ENCODE results near the gene LYZL1. TPM values are rescaled to one million over a fixed set of nuclear protein-coding genes. Genes with fewer than 3 reads are reported as not detected.
"Not testable (repeated sequence)": the region's sequence is repeated elsewhere in the genome, so short reads cannot be mapped to it uniquely, and the experiment has no call there.

LYZL1 gene
- total RNA-seq, 5 donors from 2014 or later (not counting 1 experiment from before 2014, with no cell fraction given) = not detected

GRCh38 chr10:29316308-29317026, 27.6 kb downstream of the LYZL1 start:
- H3K9me3 ChIP-seq = no peaks in the 10 kb centered on the region
- no peak overlapping the region for H3K4me3 Mint-ChIP-seq
- no peak for ATAC-seq (replicated peaks in 1 of 4)
- H3K27me3 Mint-ChIP-seq = peaks cover 14 to 34% of the 10 kb centered on the region in 2 donors
- CTCF ChIA-PET = interaction anchor here in 1 of 2 donors (0.6 kb wide), 1 partner anchor 653 kb away, joined by 3 read pairs; no protein-coding TSS in a partner anchor
- H3K4me1 ChIP-seq (ENCODE audit: control insufficient read depth in 1 of 2, extremely low read depth in 1 of 2, insufficient read depth in 2 of 2, low read length in 2 of 2) = no peaks in the 10 kb centered on the region
- POLR2A ChIA-PET = interaction anchor here in 1 of 2 donors (0.6 kb wide), 1 partner anchor 192 kb away, joined by 17 read pairs; no protein-coding TSS in a partner anchor
- no peak overlapping the region for H3K4me3 ChIP-seq (ENCODE audit: control insufficient read depth in 1 of 2, extremely low read depth in 1 of 2, low read length in 1 of 2)
- peaks cover 8 to 14% (median 10%) of the 10 kb centered on the region in 3 donors for H3K4me1 Mint-ChIP-seq
- no peaks in the 10 kb centered on the region for H3K36me3 Mint-ChIP-seq
- H3K27ac Mint-ChIP-seq = no peak overlapping the region
- no peak overlapping the region for H3K27ac ChIP-seq (ENCODE audit: low read length)
- no peaks in the 10 kb centered on the region for H3K9me3 Mint-ChIP-seq
- H3K27me3 ChIP-seq (replicated peaks in 1 of 2; ENCODE audit: control insufficient read depth in 2 of 2, extremely low read depth in 1 of 2, insufficient read depth in 2 of 2, low read length in 1 of 2) = peaks cover 0 to 27% of the 10 kb centered on the region in 2 experiments
- no peak for DNase-seq
- WGBS (ENCODE audit: insufficient coverage) = 84% methylated on average over 4 of the region's 8 CpGs
- no peaks in the 10 kb centered on the region for H3K36me3 ChIP-seq (ENCODE audit: control insufficient read depth in 2 of 2, extremely low read depth in 1 of 2, insufficient read depth in 1 of 2, low read length in 1 of 2)

- no peak for DNase-seq
- ChIA-PET POLR2A (no interaction called here), CTCF (interaction anchor here in 1 of 2 donors (0.6 kb wide), 1 partner anchor 653 kb away, joined by 3 read pairs; no protein-coding TSS in a partner anchor)
- peaks cover 0 to 27% of the 10 kb centered on the region in 2 experiments for H3K27me3 ChIP-seq (replicated peaks in 1 of 2; ENCODE audit: control insufficient read depth in 2 of 2, extremely low read depth in 1 of 2, insufficient read depth in 2 of 2, low read length in 1 of 2)
- peaks cover 18 to 37% of the 10 kb centered on the region in 2 donors for H3K27me3 Mint-ChIP-seq
- H3K9me3 Mint-ChIP-seq = no peaks in the 10 kb centered on the region
- H3K4me3 Mint-ChIP-seq = no peak overlapping the region
- no peak overlapping the region for H3K27ac ChIP-seq (ENCODE audit: low read length)
- H3K36me3 Mint-ChIP-seq = no peaks in the 10 kb centered on the region
- no peaks in the 10 kb centered on the region for H3K9me3 ChIP-seq
- no peaks in the 10 kb centered on the region for H3K36me3 ChIP-seq (ENCODE audit: control insufficient read depth in 2 of 2, extremely low read depth in 1 of 2, insufficient read depth in 1 of 2, low read length in 1 of 2)
- ATAC-seq (replicated peaks in 1 of 4) = no peak
- no CpG with 5 or more reads among the region's 2 CpGs for WGBS (ENCODE audit: insufficient coverage)
- H3K4me1 ChIP-seq (ENCODE audit: control insufficient read depth in 1 of 2, extremely low read depth in 1 of 2, insufficient read depth in 2 of 2, low read length in 2 of 2) = no peaks in the 10 kb centered on the region
- no peak overlapping the region for H3K4me3 ChIP-seq (ENCODE audit: control insufficient read depth in 1 of 2, extremely low read depth in 1 of 2, low read length in 1 of 2)
- H3K27ac Mint-ChIP-seq = no peak overlapping the region
- H3K4me1 Mint-ChIP-seq = peaks cover 8 to 14% (median 10%) of the 10 kb centered on the region in 3 donors
Observed at GRCh38 chr10:29317027-29317420, 28.2 kb downstream of the LYZL1 start.

- H3K9me3 Mint-ChIP-seq = no peaks in the 10 kb centered on the region
- no peak overlapping the region for H3K27ac ChIP-seq (ENCODE audit: low read length)
- no peak for ATAC-seq (replicated peaks in 1 of 4)
- 60% methylated on average over 1 of the region's 5 CpGs for WGBS (ENCODE audit: insufficient coverage)
- ChIA-PET POLR2A (no interaction called here), CTCF (interaction anchor here in 1 of 2 donors (0.6 kb wide), 1 partner anchor 654 kb away, joined by 3 read pairs; no protein-coding TSS in a partner anchor)
- no peak overlapping the region for H3K27ac Mint-ChIP-seq
- H3K36me3 Mint-ChIP-seq = no peaks in the 10 kb centered on the region
- no peak overlapping the region for H3K4me3 ChIP-seq (ENCODE audit: control insufficient read depth in 1 of 2, extremely low read depth in 1 of 2, low read length in 1 of 2)
- no peak overlapping the region for H3K4me3 Mint-ChIP-seq
- H3K4me1 ChIP-seq (ENCODE audit: control insufficient read depth in 1 of 2, extremely low read depth in 1 of 2, insufficient read depth in 2 of 2, low read length in 2 of 2) = no peaks in the 10 kb centered on the region
- no peak for DNase-seq
- peaks cover 0 to 26% of the 10 kb centered on the region in 2 experiments for H3K27me3 ChIP-seq (replicated peaks in 1 of 2; ENCODE audit: control insufficient read depth in 2 of 2, extremely low read depth in 1 of 2, insufficient read depth in 2 of 2, low read length in 1 of 2)
- no peaks in the 10 kb centered on the region for H3K36me3 ChIP-seq (ENCODE audit: control insufficient read depth in 2 of 2, extremely low read depth in 1 of 2, insufficient read depth in 1 of 2, low read length in 1 of 2)
- no peaks in the 10 kb centered on the region for H3K9me3 ChIP-seq
- peaks cover 18 to 37% of the 10 kb centered on the region in 2 donors for H3K27me3 Mint-ChIP-seq
- H3K4me1 Mint-ChIP-seq = peaks cover 8 to 14% (median 10%) of the 10 kb centered on the region in 3 donors
Observed at GRCh38 chr10:29317423-29318021, 28.7 kb downstream of the LYZL1 start.

GRCh38 chr10:29318141-29319071, 29.5 kb downstream of the LYZL1 start:
- H3K27me3 Mint-ChIP-seq = peaks cover 18 to 39% of the 10 kb centered on the region in 2 donors
- peaks cover 8 to 14% (median 10%) of the 10 kb centered on the region in 3 donors for H3K4me1 Mint-ChIP-seq
- H3K4me1 ChIP-seq (ENCODE audit: control insufficient read depth in 1 of 2, extremely low read depth in 1 of 2, insufficient read depth in 2 of 2, low read length in 2 of 2); H3K36me3 ChIP-seq (ENCODE audit: control insufficient read depth in 2 of 2, extremely low read depth in 1 of 2, insufficient read depth in 1 of 2, low read length in 1 of 2); POLR2A ChIA-PET; DNase-seq; H3K27ac ChIP-seq (ENCODE audit: low read length); H3K4me3 ChIP-seq (ENCODE audit: control insufficient read depth in 1 of 2, extremely low read depth in 1 of 2, low read length in 1 of 2); CTCF ChIA-PET; H3K9me3 ChIP-seq; H3K9me3 Mint-ChIP-seq; H3K27ac Mint-ChIP-seq; H3K36me3 Mint-ChIP-seq: not testable (repeated sequence)
- peak in 3 of 4 experiments; percentile 20 to 45 (median 35) for ATAC-seq (replicated peaks in 1 of 4)
- H3K27me3 ChIP-seq (replicated peaks in 1 of 2; ENCODE audit: control insufficient read depth in 2 of 2, extremely low read depth in 1 of 2, insufficient read depth in 2 of 2, low read length in 1 of 2) = peaks cover 0 to 25% of the 10 kb centered on the region in 2 experiments
- peak overlapping the region in 2 of 3 donors; percentile 16 to 17 for H3K4me3 Mint-ChIP-seq
- WGBS (ENCODE audit: insufficient coverage) = 14% methylated on average over 10 of the region's 22 CpGs

- Histone ChIP-seq H3K36me3 (ENCODE audit: control insufficient read depth in 2 of 2, extremely low read depth in 1 of 2, insufficient read depth in 1 of 2, low read length in 1 of 2) (no peaks in the 10 kb centered on the region), H3K4me1 (ENCODE audit: control insufficient read depth in 1 of 2, extremely low read depth in 1 of 2, insufficient read depth in 2 of 2, low read length in 2 of 2) (no peaks in the 10 kb centered on the region), H3K27ac (ENCODE audit: low read length) (no peak overlapping the region), H3K9me3 (no peaks in the 10 kb centered on the region), H3K27me3 (replicated peaks in 1 of 2; ENCODE audit: control insufficient read depth in 2 of 2, extremely low read depth in 1 of 2, insufficient read depth in 2 of 2, low read length in 1 of 2) (peaks cover 0 to 31% of the 10 kb centered on the region in 2 experiments), H3K4me3 (ENCODE audit: control insufficient read depth in 1 of 2, extremely low read depth in 1 of 2, low read length in 1 of 2) (no peak overlapping the region)
- ChIA-PET CTCF (no interaction called here), POLR2A (no interaction called here)
- ATAC-seq (replicated peaks in 1 of 4) = no peak
- Mint-ChIP-seq H3K27ac (no peak overlapping the region), H3K4me3 (no peak overlapping the region), H3K4me1 (peaks cover 8 to 14% (median 10%) of the 10 kb centered on the region in 3 donors), H3K9me3 (no peaks in the 10 kb centered on the region), H3K27me3 (peaks cover 18 to 41% of the 10 kb centered on the region in 2 donors), H3K36me3 (no peaks in the 10 kb centered on the region)
- WGBS (ENCODE audit: insufficient coverage) = 73% methylated on average over 13 of the region's 13 CpGs
- no peak for DNase-seq
Observed at GRCh38 chr10:29319205-29319781, 30.4 kb downstream of the LYZL1 start.
